ENCODE measurements around the gene RPL32. TPM values are rescaled to one million over a fixed set of nuclear protein-coding genes. Genes with fewer than 3 reads are reported as not detected.
"Not testable (repeated sequence)": the region's sequence is repeated elsewhere in the genome, so short reads cannot be mapped to it uniquely, and the experiment has no call there.

The RPL32 gene
- total and polyA plus RNA-seq, 2 donors (not counting 3 experiments of a cell fraction or from before 2014, with no cell fraction given) = 1,075 to 1,588 TPM

GRCh38 chr3:12787346-12787745 is 54.0 kb downstream of the RPL32 start:
- peak; percentile 52 for FAIRE-seq
- POLR2A ChIA-PET = not testable (repeated sequence)

GRCh38 chr3:12785096-12785495 is 56.3 kb downstream of the RPL32 start:
- no peaks in the 10 kb centered on the region for H3K9me1 ChIP-seq (replicated peaks; ENCODE audit: control insufficient read depth, extremely low read depth, insufficient read depth, low read length)
- no peak overlapping the region for H3K4me3 ChIP-seq (replicated peaks in 1 of 3; ENCODE audit: insufficient read depth in 1 of 3, low read depth in 1 of 3, low read length in 3 of 3)
- no peaks in the 10 kb centered on the region for H3K36me3 ChIP-seq (ENCODE audit: control insufficient read depth in 2 of 2, extremely low read depth in 1 of 2, insufficient read depth in 2 of 2, low read length in 2 of 2)
- ChIA-PET POLR2A (no interaction called here), CTCF (no interaction called here)
- peaks cover 3 to 8% of the 10 kb centered on the region in 2 experiments for H3K27me3 ChIP-seq (ENCODE audit: control insufficient read depth in 2 of 2, insufficient read depth in 2 of 2, low read length in 2 of 2)
- DNase-seq (ENCODE audit: low read depth, low spot score) = no peak
- no peak overlapping the region for H3K9ac ChIP-seq (replicated peaks; ENCODE audit: extremely low read depth, insufficient read depth, low read length)
- no peaks in the 10 kb centered on the region for H3K4me1 ChIP-seq (ENCODE audit: control insufficient read depth, extremely low read depth, insufficient read depth, low read length)
- H3K27ac ChIP-seq (ENCODE audit: insufficient read depth, low read depth, low read length) = no peak overlapping the region
- intact Hi-C loops (cut with micrococcal nuclease) = no loop called here
- no peaks in the 10 kb centered on the region for H4K20me1 ChIP-seq (replicated peaks; ENCODE audit: control insufficient read depth, extremely low read depth, insufficient read depth, low read length)
- no peaks in the 10 kb centered on the region for H3K79me2 ChIP-seq (ENCODE audit: control insufficient read depth, insufficient read depth, low read length)
- TF ChIP-seq POLR2AphosphoS5 (IDR thresholded peaks at IDR 0.05; ENCODE audit: insufficient read depth, low read depth, low read length) (no peak), EZH2 (IDR thresholded peaks at IDR 0.05; ENCODE audit: borderline replicate concordance, low read depth, low read length, severe bottlenecking) (no peak), POLR2A (IDR thresholded peaks at IDR 0.05; ENCODE audit: low read depth, low read length) (no peak), MYC (IDR thresholded peaks at IDR 0.05; ENCODE audit: low read depth, low read length) (no peak), JUN (IDR thresholded peaks at IDR 0.05; ENCODE audit: borderline replicate concordance, insufficient read depth, insufficient read length, low read depth) (no peak), CTCF (IDR thresholded peaks at IDR 0.05; ENCODE audit: extremely low read depth in 1 of 2, insufficient read depth in 1 of 2, low read depth in 1 of 2, low read length in 2 of 2) (no peak), MAX (IDR thresholded peaks at IDR 0.05; ENCODE audit: insufficient read depth, insufficient read length) (no peak), GATA2 (IDR thresholded peaks at IDR 0.05; ENCODE audit: insufficient read depth, insufficient read length, low read depth, low read length) (no peak), FOS (IDR thresholded peaks at IDR 0.05; ENCODE audit: borderline replicate concordance, insufficient read depth, low read length) (no peak)
- H3K9me3 ChIP-seq (replicated peaks; ENCODE audit: control insufficient read depth, insufficient read depth, low read length) = no peaks in the 10 kb centered on the region
- no peak overlapping the region for H2AFZ ChIP-seq (ENCODE audit: low read depth, low read length)
- dilution Hi-C loops (cut with MboI; ENCODE audit: extremely low pct_ligation_motif_present, low sequenced_read_pairs) = no loop called here
- FAIRE-seq = no peak
- BruUV-seq (replicated peaks) = no TSS peak
- H3K4me2 ChIP-seq (ENCODE audit: insufficient read depth, low read length) = no peak overlapping the region

More at GRCh38 chr3:12787346-12787745, 54.0 kb downstream of the RPL32 start:
- H4K20me1 ChIP-seq (replicated peaks; ENCODE audit: control insufficient read depth, extremely low read depth, insufficient read depth, low read length); H3K4me2 ChIP-seq (ENCODE audit: insufficient read depth, low read length); H3K36me3 ChIP-seq (ENCODE audit: control insufficient read depth in 2 of 2, extremely low read depth in 1 of 2, insufficient read depth in 2 of 2, low read length in 2 of 2); H3K4me3 ChIP-seq (replicated peaks in 1 of 3; ENCODE audit: insufficient read depth in 1 of 3, low read depth in 1 of 3, low read length in 3 of 3); H3K27ac ChIP-seq (ENCODE audit: insufficient read depth, low read depth, low read length); H3K9ac ChIP-seq (replicated peaks; ENCODE audit: extremely low read depth, insufficient read depth, low read length); dilution Hi-C loops (cut with MboI; ENCODE audit: extremely low pct_ligation_motif_present, low sequenced_read_pairs); H2AFZ ChIP-seq (ENCODE audit: low read depth, low read length); BruUV-seq (replicated peaks); H3K27me3 ChIP-seq (ENCODE audit: control insufficient read depth in 2 of 2, insufficient read depth in 2 of 2, low read length in 2 of 2); H3K9me1 ChIP-seq (replicated peaks; ENCODE audit: control insufficient read depth, extremely low read depth, insufficient read depth, low read length); H3K9me3 ChIP-seq (replicated peaks; ENCODE audit: control insufficient read depth, insufficient read depth, low read length); H3K4me1 ChIP-seq (ENCODE audit: control insufficient read depth, extremely low read depth, insufficient read depth, low read length); H3K79me2 ChIP-seq (ENCODE audit: control insufficient read depth, insufficient read depth, low read length): not testable (repeated sequence)
- CTCF ChIA-PET = interaction anchor here (1.0 to 3.1 kb wide), 17 partner anchors 8 to 652 kb away, joined by 3 to 27 read pairs (median 5); partner anchors contain the start of genes CAND2 and RPL32
- TF ChIP-seq CTCF (IDR thresholded peaks at IDR 0.05; ENCODE audit: extremely low read depth in 1 of 2, insufficient read depth in 1 of 2, low read depth in 1 of 2, low read length in 2 of 2) = peak in 1 of 2 donors; percentile 43
- peak; percentile 36 for DNase-seq (ENCODE audit: low read depth, low spot score)
- intact Hi-C loops (cut with micrococcal nuclease) = loop anchor here (1.0 to 2.0 kb wide), 3 partner anchors 43 to 105 kb away; partner anchors contain the start of gene RPL32

Data from endothelial cell of umbilical vein (primary cell).